K562 (cell line): ENCODE measurements around the gene STAB2. TPM values are rescaled to one million over a fixed set of nuclear protein-coding genes. Genes with fewer than 3 reads are reported as not detected.

Experiments
- CSDE1 ChIP-seq, 2 experiments: fragments of 450-650 bp; IDR thresholded peaks; 2 replicates each; pipeline ENCODE4 v1.6.1; 2016; ENCODE audit warnings: mild to moderate bottlenecking in 1 of 2
- EP400 ChIP-seq: fragments of 450-650 bp; IDR thresholded peaks from 2 replicates; pipeline ENCODE4 v1.6.1; 2017; ENCODE audit warnings: antibody characterized with exemption, mild to moderate bottlenecking, moderate library complexity
- L3MBTL2 ChIP-seq: fragments of 450-650 bp; IDR thresholded peaks from 2 replicates; pipeline ENCODE4 v1.6.1; 2016; ENCODE audit warnings: mild to moderate bottlenecking, moderate library complexity
- MYBL2 ChIP-seq, 2 experiments: fragments of 450-650 bp in 1 of 2; sonication (generic) in 1 of 2; formaldehyde crosslinking in 1 of 2; IDR thresholded peaks; 2 replicates each; pipeline versions ENCODE4 v1.6.1 to v1.8.1; 2017 to 2022; ENCODE audit warnings: borderline replicate concordance in 1 of 2, inconsistent platforms in 1 of 2, low read depth in 1 of 2, mild to moderate bottlenecking in 1 of 2, missing genetic modification reagents in 1 of 2, moderate library complexity in 1 of 2
- PHF8 ChIP-seq: fragments of 200-600 bp; sonication (generic); IDR thresholded peaks from 2 replicates; pipeline ENCODE4 v1.6.1; 2012; ENCODE audit warnings: mixed run types, mild to moderate bottlenecking, inconsistent platforms, low read length, moderate library complexity, borderline replicate concordance
- POLR2H ChIP-seq: IDR thresholded peaks from 2 replicates; pipeline ENCODE4 v1.6.1; 2016; ENCODE audit warnings: missing genetic modification characterization, low read depth, mild to moderate bottlenecking, control low read depth, missing compliant biosample characterization, moderate library complexity
- PURB ChIP-seq: sonication (generic); formaldehyde crosslinking; IDR thresholded peaks from 2 replicates; pipeline ENCODE4 v1.9.0; 2021; ENCODE audit warnings: low read depth, mild to moderate bottlenecking, missing genetic modification reagents
- RBM34 ChIP-seq: fragments of 200-400 bp; formaldehyde crosslinking; IDR thresholded peaks from 2 replicates; pipeline ENCODE4 v1.6.1; 2018; ENCODE audit warnings: low read length, borderline replicate concordance; ENCODE audit not compliant: insufficient read depth
- TAF7 ChIP-seq: fragments of 450-650 bp; IDR thresholded peaks from 2 replicates; pipeline ENCODE4 v1.6.1; 2016; ENCODE audit warnings: missing genetic modification characterization, missing compliant biosample characterization
- ZKSCAN1 ChIP-seq: fragments of 150-350 bp; IDR thresholded peaks from 2 replicates; pipeline ENCODE4 v1.6.1; 2016; ENCODE audit warnings: low read depth, low read length
- ZNF133 ChIP-seq: fragments of 250-450 bp; sonication (Bioruptor Pico); IDR thresholded peaks from 2 replicates; pipeline ENCODE4 v1.4.0; 2020; ENCODE audit warnings: mild to moderate bottlenecking
- ZNF436 ChIP-seq: fragments of 250-450, 450-650 bp; sonication (Bioruptor Pico); formaldehyde crosslinking; IDR thresholded peaks from 2 replicates; pipeline ENCODE4 v1.7.0; 2020; ENCODE audit warnings: mild to moderate bottlenecking
- ZNF583 ChIP-seq: fragments of 250-450 bp; sonication (Bioruptor Pico); IDR thresholded peaks from 2 replicates; pipeline ENCODE4 v1.4.0; 2020
- ZSCAN32 ChIP-seq: fragments of 450-650 bp; formaldehyde crosslinking; IDR thresholded peaks from 2 replicates; pipeline ENCODE4 v1.4.0; 2020; ENCODE audit warnings: mild to moderate bottlenecking, moderate library complexity
- polyA plus RNA-seq, 8 experiments: library from polyadenylated mRNA; depleted of rRNA in 4 of 8; stranded (reverse) in 5 of 8; unstranded in 3 of 8; fragments of >200 nt; fragmentation: Nextera tagmentation in 2 of 8; fragmentation: Illumina TruSeq in 1 of 8; extraction: Ambion mirVana in 2 of 8; extraction: Trizol in 1 of 8; gene quantifications; 2 replicates each; pipeline versions ENCODE4 v1.2.1 to v1.2.3, GENCODE V29; 2011 to 2014; ENCODE audit warnings: inconsistent platforms in 1 of 8, missing spikeins in 1 of 8
- total RNA-seq, 7 experiments: library from RNA; depleted of rRNA in 6 of 7; stranded (reverse); fragments of >200 nt in 6 of 7; fragmentation: Illumina TruSeq in 2 of 7; extraction: Trizol in 2 of 7; gene quantifications; 2 replicates each; pipeline versions ENCODE4 v1.2.1 to v1.2.3, GENCODE V29; 2011 to 2021; ENCODE audit warnings: low replicate concordance in 1 of 7
- TF ChIP-seq, protein P1 (sequence below): sonication (generic); formaldehyde crosslinking; IDR thresholded peaks from 2 replicates; pipeline ENCODE4 v1.8.0; 2022; ENCODE audit warnings: mild to moderate bottlenecking, missing genetic modification reagents
- TF ChIP-seq, protein P2 (sequence below): fragments of 450-650 bp; IDR thresholded peaks from 2 replicates; pipeline ENCODE4 v1.6.1; 2016; ENCODE audit warnings: low read depth, mild to moderate bottlenecking, moderate library complexity
- TF ChIP-seq, protein P3 (sequence below): fragments of 450-650 bp; IDR thresholded peaks from 2 replicates; pipeline ENCODE4 v1.6.1; 2016; ENCODE audit warnings: mild to moderate bottlenecking
- TF ChIP-seq, protein P4 (sequence below): fragments of 450-650 bp; IDR thresholded peaks from 2 replicates; pipeline ENCODE4 v1.7.0; 2016; ENCODE audit warnings: borderline replicate concordance

Gene STAB2
- total and polyA plus RNA-seq, 9 of the 15 experiments (the other 6 are each of a cell fraction or from before 2014, with no cell fraction given): 0.10 TPM; not detected in 8

DNA sequence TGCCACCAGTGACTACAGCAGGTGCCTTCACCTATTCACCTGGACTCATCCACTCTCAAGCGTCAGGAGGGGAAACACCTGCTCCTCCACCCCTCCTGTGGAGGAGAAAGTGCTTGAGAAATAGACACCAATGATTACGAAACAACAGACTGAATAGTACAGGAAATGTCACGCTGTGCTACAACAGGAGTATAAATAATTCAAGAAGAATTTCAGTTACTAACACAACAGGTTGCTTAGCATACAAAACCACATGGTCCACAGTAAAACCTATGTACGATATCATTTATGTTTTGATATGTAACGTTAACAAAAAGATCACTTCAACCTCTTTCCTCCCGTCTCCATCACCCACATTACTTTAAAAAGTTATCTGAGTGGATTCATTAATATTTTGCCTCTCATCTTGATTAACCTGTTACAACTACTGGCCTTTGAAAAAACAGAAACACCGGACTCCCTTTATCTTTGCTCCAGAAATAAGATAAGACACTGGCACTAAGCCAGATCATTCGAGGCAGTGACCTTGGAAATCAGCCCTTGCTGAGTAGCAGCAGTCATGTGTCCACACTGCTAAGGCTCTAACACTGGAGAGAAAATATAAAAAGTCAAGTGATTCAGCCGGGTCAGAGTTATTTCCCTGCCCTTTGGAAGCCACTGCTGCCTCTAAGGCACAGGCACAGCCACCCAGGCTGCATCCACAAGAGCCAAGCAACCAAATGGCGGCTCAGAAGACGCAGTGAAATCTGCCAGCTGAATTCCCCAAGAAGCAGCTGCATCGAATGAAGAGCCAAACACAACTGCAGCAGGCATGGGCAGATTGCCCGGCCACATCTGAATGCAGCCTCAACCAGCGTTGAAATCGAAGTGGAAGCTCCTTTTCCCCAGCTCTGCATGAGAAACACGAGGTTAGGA lies 213.0 kb downstream of the STAB2 start (continued):
- TF ChIP-seq RBM34 (no peak), ZKSCAN1 (no peak), ZSCAN32 (CRISPR knock-in tag) (no peak), PURB (CRISPR knock-in tag) (no peak), L3MBTL2 (peak; percentile 33; the same call in 1 of the 2 replicates), TAF7 (tag) (no peak), ZNF133 (CRISPR knock-in tag) (no peak), ZNF436 (CRISPR knock-in tag) (no peak), ZNF583 (CRISPR knock-in tag) (no peak), CSDE1 (IDR thresholded peaks at IDR 0.05) (no peak), POLR2H (tag) (no peak), PHF8 (no peak), EP400 (0 out of 2 replicates have a peak, but pooled peaks have one; percentile 25), MYBL2 (IDR thresholded peaks at IDR 0.05; ENCODE audit: low read depth) (no peak), MYBL2 (CRISPR knock-in tag; IDR thresholded peaks at IDR 0.05; ENCODE audit: borderline replicate concordance) (no peak)
- TF ChIP-seq, protein P1, sequence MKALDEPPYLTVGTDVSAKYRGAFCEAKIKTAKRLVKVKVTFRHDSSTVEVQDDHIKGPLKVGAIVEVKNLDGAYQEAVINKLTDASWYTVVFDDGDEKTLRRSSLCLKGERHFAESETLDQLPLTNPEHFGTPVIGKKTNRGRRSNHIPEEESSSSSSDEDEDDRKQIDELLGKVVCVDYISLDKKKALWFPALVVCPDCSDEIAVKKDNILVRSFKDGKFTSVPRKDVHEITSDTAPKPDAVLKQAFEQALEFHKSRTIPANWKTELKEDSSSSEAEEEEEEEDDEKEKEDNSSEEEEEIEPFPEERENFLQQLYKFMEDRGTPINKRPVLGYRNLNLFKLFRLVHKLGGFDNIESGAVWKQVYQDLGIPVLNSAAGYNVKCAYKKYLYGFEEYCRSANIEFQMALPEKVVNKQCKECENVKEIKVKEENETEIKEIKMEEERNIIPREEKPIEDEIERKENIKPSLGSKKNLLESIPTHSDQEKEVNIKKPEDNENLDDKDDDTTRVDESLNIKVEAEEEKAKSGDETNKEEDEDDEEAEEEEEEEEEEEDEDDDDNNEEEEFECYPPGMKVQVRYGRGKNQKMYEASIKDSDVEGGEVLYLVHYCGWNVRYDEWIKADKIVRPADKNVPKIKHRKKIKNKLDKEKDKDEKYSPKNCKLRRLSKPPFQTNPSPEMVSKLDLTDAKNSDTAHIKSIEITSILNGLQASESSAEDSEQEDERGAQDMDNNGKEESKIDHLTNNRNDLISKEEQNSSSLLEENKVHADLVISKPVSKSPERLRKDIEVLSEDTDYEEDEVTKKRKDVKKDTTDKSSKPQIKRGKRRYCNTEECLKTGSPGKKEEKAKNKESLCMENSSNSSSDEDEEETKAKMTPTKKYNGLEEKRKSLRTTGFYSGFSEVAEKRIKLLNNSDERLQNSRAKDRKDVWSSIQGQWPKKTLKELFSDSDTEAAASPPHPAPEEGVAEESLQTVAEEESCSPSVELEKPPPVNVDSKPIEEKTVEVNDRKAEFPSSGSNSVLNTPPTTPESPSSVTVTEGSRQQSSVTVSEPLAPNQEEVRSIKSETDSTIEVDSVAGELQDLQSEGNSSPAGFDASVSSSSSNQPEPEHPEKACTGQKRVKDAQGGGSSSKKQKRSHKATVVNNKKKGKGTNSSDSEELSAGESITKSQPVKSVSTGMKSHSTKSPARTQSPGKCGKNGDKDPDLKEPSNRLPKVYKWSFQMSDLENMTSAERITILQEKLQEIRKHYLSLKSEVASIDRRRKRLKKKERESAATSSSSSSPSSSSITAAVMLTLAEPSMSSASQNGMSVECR: no peak
- TF ChIP-seq, protein P2, sequence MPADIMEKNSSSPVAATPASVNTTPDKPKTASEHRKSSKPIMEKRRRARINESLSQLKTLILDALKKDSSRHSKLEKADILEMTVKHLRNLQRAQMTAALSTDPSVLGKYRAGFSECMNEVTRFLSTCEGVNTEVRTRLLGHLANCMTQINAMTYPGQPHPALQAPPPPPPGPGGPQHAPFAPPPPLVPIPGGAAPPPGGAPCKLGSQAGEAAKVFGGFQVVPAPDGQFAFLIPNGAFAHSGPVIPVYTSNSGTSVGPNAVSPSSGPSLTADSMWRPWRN: no peak
- TF ChIP-seq, protein P3, sequence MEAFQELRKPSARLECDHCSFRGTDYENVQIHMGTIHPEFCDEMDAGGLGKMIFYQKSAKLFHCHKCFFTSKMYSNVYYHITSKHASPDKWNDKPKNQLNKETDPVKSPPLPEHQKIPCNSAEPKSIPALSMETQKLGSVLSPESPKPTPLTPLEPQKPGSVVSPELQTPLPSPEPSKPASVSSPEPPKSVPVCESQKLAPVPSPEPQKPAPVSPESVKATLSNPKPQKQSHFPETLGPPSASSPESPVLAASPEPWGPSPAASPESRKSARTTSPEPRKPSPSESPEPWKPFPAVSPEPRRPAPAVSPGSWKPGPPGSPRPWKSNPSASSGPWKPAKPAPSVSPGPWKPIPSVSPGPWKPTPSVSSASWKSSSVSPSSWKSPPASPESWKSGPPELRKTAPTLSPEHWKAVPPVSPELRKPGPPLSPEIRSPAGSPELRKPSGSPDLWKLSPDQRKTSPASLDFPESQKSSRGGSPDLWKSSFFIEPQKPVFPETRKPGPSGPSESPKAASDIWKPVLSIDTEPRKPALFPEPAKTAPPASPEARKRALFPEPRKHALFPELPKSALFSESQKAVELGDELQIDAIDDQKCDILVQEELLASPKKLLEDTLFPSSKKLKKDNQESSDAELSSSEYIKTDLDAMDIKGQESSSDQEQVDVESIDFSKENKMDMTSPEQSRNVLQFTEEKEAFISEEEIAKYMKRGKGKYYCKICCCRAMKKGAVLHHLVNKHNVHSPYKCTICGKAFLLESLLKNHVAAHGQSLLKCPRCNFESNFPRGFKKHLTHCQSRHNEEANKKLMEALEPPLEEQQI: no peak
- TF ChIP-seq, protein P4, sequence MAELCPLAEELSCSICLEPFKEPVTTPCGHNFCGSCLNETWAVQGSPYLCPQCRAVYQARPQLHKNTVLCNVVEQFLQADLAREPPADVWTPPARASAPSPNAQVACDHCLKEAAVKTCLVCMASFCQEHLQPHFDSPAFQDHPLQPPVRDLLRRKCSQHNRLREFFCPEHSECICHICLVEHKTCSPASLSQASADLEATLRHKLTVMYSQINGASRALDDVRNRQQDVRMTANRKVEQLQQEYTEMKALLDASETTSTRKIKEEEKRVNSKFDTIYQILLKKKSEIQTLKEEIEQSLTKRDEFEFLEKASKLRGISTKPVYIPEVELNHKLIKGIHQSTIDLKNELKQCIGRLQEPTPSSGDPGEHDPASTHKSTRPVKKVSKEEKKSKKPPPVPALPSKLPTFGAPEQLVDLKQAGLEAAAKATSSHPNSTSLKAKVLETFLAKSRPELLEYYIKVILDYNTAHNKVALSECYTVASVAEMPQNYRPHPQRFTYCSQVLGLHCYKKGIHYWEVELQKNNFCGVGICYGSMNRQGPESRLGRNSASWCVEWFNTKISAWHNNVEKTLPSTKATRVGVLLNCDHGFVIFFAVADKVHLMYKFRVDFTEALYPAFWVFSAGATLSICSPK: no peak
